Spleen (tissue), 11 donors: ENCODE data around the gene NFIB. TPM values are rescaled to one million over a fixed set of nuclear protein-coding genes. Genes with fewer than 3 reads are reported as not detected.

ENCODE experiments used
- DNase-seq: peaks from one replicate; pipeline ENCODE4 v3.0.0-alpha.2; 2020
- H3K27ac ChIP-seq, 8 donors: fragments of 200-600 bp; sonication (generic) in 7 of 8; 1 replicate in 4 of 8; 2 replicates in 4 of 8; pipeline versions ENCODE4 v1.5.0 to v1.8.0; 2016 to 2021; ENCODE audit warnings: inconsistent platforms in 4 of 8, mild to moderate bottlenecking in 4 of 8, moderate library complexity in 1 of 8
- H3K27me3 ChIP-seq, 7 donors: fragments of 200-600 bp; sonication (generic) in 6 of 7; replicated peaks in 1 of 7; 1 replicate in 4 of 7; 2 replicates in 3 of 7; pipeline versions ENCODE4 v1.5.0 to v1.8.0; 2016 to 2021; ENCODE audit warnings: inconsistent platforms in 3 of 7, mild to moderate bottlenecking in 1 of 7
- H3K36me3 ChIP-seq, 6 donors: fragments of 200-600 bp; sonication (generic) in 5 of 6; 1 replicate in 4 of 6; 2 replicates in 2 of 6; pipeline versions ENCODE4 v1.5.0 to v1.8.0; 2016 to 2021; ENCODE audit warnings: inconsistent platforms in 2 of 6
- H3K4me1 ChIP-seq, 6 donors: fragments of 200-600 bp; sonication (generic) in 5 of 6; 1 replicate in 3 of 6; 2 replicates in 3 of 6; pipeline versions ENCODE4 v1.5.0 to v1.8.0; 2016 to 2021; ENCODE audit warnings: inconsistent platforms in 3 of 6
- H3K4me3 ChIP-seq, 8 donors: fragments of 200-600 bp; sonication (generic) in 7 of 8; 1 replicate in 4 of 8; 2 replicates in 4 of 8; pipeline versions ENCODE4 v1.5.0 to v1.8.0; 2016 to 2021; ENCODE audit warnings: inconsistent platforms in 4 of 8, mild to moderate bottlenecking in 4 of 8, moderate library complexity in 2 of 8
- H3K9me3 ChIP-seq, 8 donors: fragments of 200-600 bp; sonication (generic) in 7 of 8; 1 replicate in 4 of 8; 2 replicates in 4 of 8; pipeline versions ENCODE4 v1.5.0 to v1.8.0; 2016 to 2021; ENCODE audit warnings: inconsistent platforms in 4 of 8
- POLR2A ChIP-seq, 3 donors: fragments of 450-650 bp; IDR thresholded peaks; one replicate each; pipeline ENCODE4 v1.5.1; 2017; ENCODE audit warnings: antibody characterized with exemption in 3 of 3, mild to moderate bottlenecking in 1 of 3
- POLR2AphosphoS5 ChIP-seq, 3 donors: sonication (generic); formaldehyde crosslinking; IDR thresholded peaks; one replicate each; pipeline ENCODE4 v1.5.1; 2017; ENCODE audit warnings: antibody characterized with exemption in 3 of 3
- WGBS, 5 donors: extraction: QIAGEN DNeasy Blood & Tissue Kit in 3 of 5; methylation state at CpG; one replicate each; pipeline versions ENCODE4 v1.1.5 to v1.1.7; 2013 to 2018; 5-methylcytosine and 5-hydroxymethylcytosine counted together
- intact Hi-C: fragments of 100-400 bp; cut with DNase I; formaldehyde crosslinking; loops from one replicate; pipeline ENCODE4 v1.15.0; 2023; ENCODE audit warnings: low total_unique reads
- polyA plus RNA-seq, 3 donors: library from polyadenylated mRNA; stranded (reverse); fragments of 200-250 nt; gene quantifications; one replicate each; pipeline ENCODE4 v1.2.1, GENCODE V29; 2013
- total RNA-seq, 7 donors: library from RNA; depleted of rRNA in 3 of 7; stranded (reverse); fragments of >200 nt in 3 of 7; fragmentation: NEBNext Ultra II Directional in 4 of 7; extraction: Animal tissue kit (Norgen Biotek cat#: 25700) in 4 of 7; gene quantifications; one replicate each; pipeline versions ENCODE4 v1.1.0 to v1.2.1, GENCODE V29; 2016 to 2021
- TF ChIP-seq, protein P1 (sequence below), 11 experiments: fragments of 200-600 bp in 7 of 11; fragments of 450-650 bp in 4 of 11; sonication (generic) in 4 of 11; IDR thresholded peaks in 8 of 11; conservative IDR thresholded peaks in 3 of 11; 1 replicate in 7 of 11; 2 replicates in 4 of 11; pipeline versions ENCODE4 v1.4.0 to v1.8.0; 2016 to 2021; ENCODE audit warnings: antibody characterized with exemption in 11 of 11, inconsistent platforms in 4 of 11, mild to moderate bottlenecking in 1 of 11
- donor health status: healthy with polysubstance abuse.
- donor health status: DM: no; HTN: no; CAD: no; lungs with moderate emphysema.
- donor health status: DM: no; HTN: no; CAD: no.
- donor health status: Bipolar disorder and iron deficiency.
- donor health status: healthy.
- donor health status: DM: no; HTN: no; CAD: no.
- donor health status: DM: yes; HTN: yes; CAD: no.

The NFIB gene
- total and polyA plus RNA-seq, 10 donors, result 3.6 to 96.8 (median 48.4) TPM

DNA sequence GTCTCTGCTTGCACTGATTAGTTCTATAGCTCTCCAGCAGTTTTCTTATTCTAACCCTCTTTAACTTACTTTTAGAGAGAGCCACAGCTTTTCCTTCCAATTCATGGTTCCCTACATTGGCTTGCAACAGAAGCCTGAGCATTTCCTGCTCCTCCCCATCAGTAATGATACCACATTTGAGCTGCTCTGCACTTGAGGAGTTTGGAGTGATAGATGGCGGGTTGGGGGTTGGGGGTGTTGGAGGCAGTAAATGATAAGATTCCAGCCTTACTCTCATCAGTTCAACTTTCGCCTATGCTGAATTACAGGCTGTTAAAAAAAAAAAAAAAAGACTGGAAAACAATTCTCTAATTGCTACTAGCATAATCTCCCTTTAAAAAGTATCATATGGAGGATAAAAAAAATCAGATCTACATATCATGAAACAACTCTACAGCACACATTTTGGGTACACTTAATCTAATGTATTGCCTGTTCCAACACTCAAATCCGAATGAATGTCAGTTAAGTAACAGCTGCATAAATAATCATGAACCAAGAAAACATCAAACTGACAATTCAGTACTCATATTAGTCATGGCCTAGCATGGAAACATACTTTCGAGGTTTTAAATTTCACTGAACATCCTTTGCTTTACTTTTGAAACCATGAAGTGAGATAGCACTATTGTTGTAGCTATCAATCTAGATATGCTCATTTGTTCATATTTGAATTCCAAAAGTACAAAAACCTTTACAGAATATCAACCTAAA is 224.7 kb downstream of the NFIB start:
- H3K27me3 ChIP-seq, result no peaks in the 10 kb centered on the region
- intact Hi-C loops, result no loop called here
- TF ChIP-seq POLR2AphosphoS5 (IDR thresholded peaks at IDR 0.05), result no peak
- TF ChIP-seq POLR2A (IDR thresholded peaks at IDR 0.05), result no peak
- TF ChIP-seq, protein P1, sequence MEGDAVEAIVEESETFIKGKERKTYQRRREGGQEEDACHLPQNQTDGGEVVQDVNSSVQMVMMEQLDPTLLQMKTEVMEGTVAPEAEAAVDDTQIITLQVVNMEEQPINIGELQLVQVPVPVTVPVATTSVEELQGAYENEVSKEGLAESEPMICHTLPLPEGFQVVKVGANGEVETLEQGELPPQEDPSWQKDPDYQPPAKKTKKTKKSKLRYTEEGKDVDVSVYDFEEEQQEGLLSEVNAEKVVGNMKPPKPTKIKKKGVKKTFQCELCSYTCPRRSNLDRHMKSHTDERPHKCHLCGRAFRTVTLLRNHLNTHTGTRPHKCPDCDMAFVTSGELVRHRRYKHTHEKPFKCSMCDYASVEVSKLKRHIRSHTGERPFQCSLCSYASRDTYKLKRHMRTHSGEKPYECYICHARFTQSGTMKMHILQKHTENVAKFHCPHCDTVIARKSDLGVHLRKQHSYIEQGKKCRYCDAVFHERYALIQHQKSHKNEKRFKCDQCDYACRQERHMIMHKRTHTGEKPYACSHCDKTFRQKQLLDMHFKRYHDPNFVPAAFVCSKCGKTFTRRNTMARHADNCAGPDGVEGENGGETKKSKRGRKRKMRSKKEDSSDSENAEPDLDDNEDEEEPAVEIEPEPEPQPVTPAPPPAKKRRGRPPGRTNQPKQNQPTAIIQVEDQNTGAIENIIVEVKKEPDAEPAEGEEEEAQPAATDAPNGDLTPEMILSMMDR (IDR thresholded peaks at IDR 0.05 in 8 of 11, conservative IDR thresholded peaks at IDR 0.05 in 3 of 11), result no peak
- H3K9me3 ChIP-seq, result no peaks in the 10 kb centered on the region
- no peak for DNase-seq
- no peak overlapping the region for H3K27ac ChIP-seq
- no peak overlapping the region for H3K4me3 ChIP-seq
- 76 to 90% (median 80%) methylated on average over 4 of the region's 4 CpGs for WGBS, 5 donors
- no peaks in the 10 kb centered on the region for H3K4me1 ChIP-seq
- no peaks in the 10 kb centered on the region for H3K36me3 ChIP-seq

DNA sequence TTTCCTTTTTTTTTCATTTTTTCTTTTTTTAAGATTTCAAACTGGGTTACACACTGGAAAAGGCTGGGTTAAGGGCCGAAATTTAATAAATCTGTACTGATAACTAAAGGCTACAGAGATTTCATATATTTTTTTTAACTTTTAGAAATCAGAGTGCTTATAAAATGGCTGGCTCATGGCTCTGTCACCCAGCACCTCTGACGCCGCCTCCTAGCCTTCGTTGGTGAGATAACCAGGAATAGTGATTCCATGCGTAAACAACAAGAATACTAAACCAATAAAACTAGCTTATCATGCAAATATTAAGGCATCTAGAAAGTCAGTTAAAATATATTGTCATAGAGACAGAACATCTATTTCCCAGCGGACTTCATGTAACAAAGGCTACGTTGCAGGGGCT is 226.4 kb downstream of the NFIB start:
- no peak for DNase-seq
- 89 to 96% (median 93%) methylated on average over 7 of the region's 7 CpGs for WGBS, 5 donors
- Histone ChIP-seq H3K4me3 (no peak overlapping the region), H3K27me3 (no peaks in the 10 kb centered on the region), H3K4me1 (no peaks in the 10 kb centered on the region), H3K9me3 (no peaks in the 10 kb centered on the region), H3K27ac (no peak overlapping the region), H3K36me3 (no peaks in the 10 kb centered on the region)
- TF ChIP-seq, protein P1 (IDR thresholded peaks at IDR 0.05 in 8 of 11, conservative IDR thresholded peaks at IDR 0.05 in 3 of 11), result no peak
- TF ChIP-seq POLR2AphosphoS5 (IDR thresholded peaks at IDR 0.05) (no peak), POLR2A (IDR thresholded peaks at IDR 0.05) (no peak)
- intact Hi-C loops, result no loop called here

DNA sequence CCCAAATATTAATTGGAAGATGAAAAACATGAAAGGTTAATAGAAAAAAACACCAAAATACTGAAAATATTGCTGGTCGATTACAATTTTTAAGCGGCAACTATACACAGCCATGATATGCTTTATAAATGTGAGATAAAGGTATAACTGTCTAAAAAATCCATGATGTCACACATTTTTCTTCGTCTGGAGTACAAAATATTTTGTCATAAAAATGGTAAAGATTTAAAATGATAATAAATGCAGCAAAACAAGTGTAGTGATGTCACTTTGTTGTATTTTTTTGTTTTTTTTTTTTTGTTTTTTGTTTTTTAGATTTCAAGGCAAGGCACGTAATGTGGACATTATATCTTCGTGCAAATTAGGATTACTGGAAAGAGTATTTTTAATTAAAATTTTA is 227.4 kb downstream of the NFIB start:
- 89 to 95% (median 91%) methylated on average over 5 of the region's 5 CpGs for WGBS, 5 donors
- DNase-seq, result no peak

DNA sequence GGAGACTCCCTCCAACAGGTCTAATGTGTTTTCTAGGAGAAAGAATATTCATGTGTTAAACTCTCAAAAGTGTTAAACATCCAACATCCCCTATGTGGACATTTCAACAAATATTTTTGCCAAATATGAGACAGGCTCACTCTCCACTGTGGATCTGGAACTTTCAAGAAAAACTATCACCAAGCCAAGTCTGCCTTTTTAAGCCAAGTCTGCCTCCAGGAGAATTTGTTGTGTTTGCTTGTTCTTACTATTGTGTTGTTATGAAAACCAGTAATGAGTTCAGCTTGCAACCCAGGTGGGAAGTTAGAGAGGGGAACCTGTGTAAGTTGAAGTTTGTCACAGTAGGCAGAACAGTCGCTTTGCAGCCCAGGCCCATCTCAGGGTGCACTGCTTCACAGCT is 228.1 kb downstream of the NFIB start:
- Histone ChIP-seq H3K9me3 (no peaks in the 10 kb centered on the region), H3K36me3 (no peaks in the 10 kb centered on the region), H3K4me1 (no peaks in the 10 kb centered on the region), H3K27ac (no peak overlapping the region), H3K4me3 (no peak overlapping the region), H3K27me3 (no peaks in the 10 kb centered on the region)
- DNase-seq, result no peak
- TF ChIP-seq POLR2AphosphoS5 (IDR thresholded peaks at IDR 0.05) (no peak), POLR2A (IDR thresholded peaks at IDR 0.05) (no peak)
- TF ChIP-seq, protein P1 (IDR thresholded peaks at IDR 0.05 in 8 of 11, conservative IDR thresholded peaks at IDR 0.05 in 3 of 11), result no peak
- 80 to 92% (median 87%) methylated on average over 1 of the region's 1 CpG for WGBS, 5 donors
- intact Hi-C loops, result no loop called here

More for the DNA sequence above, 227.4 kb downstream of the NFIB start:
- no peak for TF ChIP-seq POLR2AphosphoS5 (IDR thresholded peaks at IDR 0.05)
- TF ChIP-seq POLR2A (IDR thresholded peaks at IDR 0.05), result no peak
- TF ChIP-seq, protein P1 (IDR thresholded peaks at IDR 0.05 in 8 of 11, conservative IDR thresholded peaks at IDR 0.05 in 3 of 11), result no peak
- H3K9me3 ChIP-seq, result no peaks in the 10 kb centered on the region
- no peaks in the 10 kb centered on the region for H3K27me3 ChIP-seq
- intact Hi-C loops, result no loop called here
- H3K4me3 ChIP-seq, result no peak overlapping the region
- no peaks in the 10 kb centered on the region for H3K36me3 ChIP-seq
- no peaks in the 10 kb centered on the region for H3K4me1 ChIP-seq
- no peak overlapping the region for H3K27ac ChIP-seq
